ENCODE data around the gene DSTYK.
"Not testable (repeated sequence)": the region's sequence is repeated elsewhere in the genome, so short reads cannot be mapped to it uniquely, and the experiment has no call there.

The DSTYK gene

GRCh38 chr1:205217418-205217817 lies 5.9 kb upstream of the DSTYK start:
- FAIRE-seq = no peak

GRCh38 chr1:205216588-205216987 lies 5.1 kb upstream of the DSTYK start:
- no peak for FAIRE-seq

GRCh38 chr1:205214756-205215155 lies 3.3 kb upstream of the DSTYK start:
- FAIRE-seq = no peak

GRCh38 chr1:205211839-205212536 lies 486 bp upstream of the DSTYK start:
- FAIRE-seq = no peak

GRCh38 chr1:205210756-205211168 lies 740 bp downstream of the DSTYK start:
- FAIRE-seq = no peak

- FAIRE-seq = no peak
Measured at GRCh38 chr1:205208811-205209210, 2.7 kb downstream of the DSTYK start.

GRCh38 chr1:205205055-205205454 lies 6.4 kb downstream of the DSTYK start:
- FAIRE-seq = no peak

GRCh38 chr1:205204552-205204951 lies 7.0 kb downstream of the DSTYK start:
- no peak for FAIRE-seq

- no peak for FAIRE-seq
Measured at GRCh38 chr1:205199931-205200299, 11.6 kb downstream of the DSTYK start.

GRCh38 chr1:205199090-205199930 lies 12.2 kb downstream of the DSTYK start:
- no peak for FAIRE-seq

GRCh38 chr1:205192287-205192686 lies 19.2 kb downstream of the DSTYK start:
- no peak for FAIRE-seq

GRCh38 chr1:205191622-205192021 lies 19.9 kb downstream of the DSTYK start:
- no peak for FAIRE-seq

- FAIRE-seq = no peak
Measured at GRCh38 chr1:205190845-205191577, 20.5 kb downstream of the DSTYK start.

- FAIRE-seq = no peak
Measured at GRCh38 chr1:205189131-205189530, 22.4 kb downstream of the DSTYK start.

- no peak for FAIRE-seq
Measured at GRCh38 chr1:205188596-205188995, 22.9 kb downstream of the DSTYK start.

GRCh38 chr1:205188098-205188497 lies 23.4 kb downstream of the DSTYK start:
- FAIRE-seq = no peak

- no peak for FAIRE-seq
Measured at GRCh38 chr1:205187420-205187819, 24.1 kb downstream of the DSTYK start.

GRCh38 chr1:205186191-205186590 lies 25.3 kb downstream of the DSTYK start:
- FAIRE-seq = no peak

GRCh38 chr1:205183676-205184335 lies 27.7 kb downstream of the DSTYK start:
- FAIRE-seq = no peak

- FAIRE-seq = no peak
Measured at GRCh38 chr1:205182930-205183329, 28.6 kb downstream of the DSTYK start.

- not testable (repeated sequence) for FAIRE-seq
Measured at GRCh38 chr1:205180331-205180730, 31.2 kb downstream of the DSTYK start.

- no peak for FAIRE-seq
Measured at GRCh38 chr1:205179842-205180241, 31.7 kb downstream of the DSTYK start.

GRCh38 chr1:205172729-205173366 lies 38.7 kb downstream of the DSTYK start:
- no peak for FAIRE-seq
